ENCODE measurements around the gene NCAPH2. TPM values are rescaled to one million over a fixed set of nuclear protein-coding genes. Genes with fewer than 3 reads are reported as not detected.

NCAPH2 gene
- total RNA-seq, 2 experiments from 2014 or later, result 184 to 185 TPM

DNA sequence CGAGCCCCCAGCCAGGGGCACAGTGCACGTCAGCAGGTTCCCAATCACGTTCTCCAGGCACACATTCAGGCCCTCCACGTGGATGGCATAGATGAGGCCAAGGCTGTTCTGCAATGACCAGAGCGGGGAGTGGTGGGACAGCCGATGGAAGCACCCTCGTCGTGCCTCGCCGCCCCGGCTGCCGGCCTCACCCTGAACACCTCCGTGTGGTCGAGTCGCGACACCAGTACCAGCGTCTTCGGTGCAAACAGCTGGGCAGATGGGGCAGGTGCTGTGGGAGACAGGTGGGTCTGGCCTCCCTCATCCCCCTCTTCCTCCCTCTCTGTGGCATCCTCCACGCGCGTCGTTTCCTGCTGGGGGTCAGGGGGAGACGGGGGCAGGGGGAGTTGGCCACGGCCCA lies 40.7 kb upstream of the NCAPH2 start:
- Histone ChIP-seq H3K27me3 (ENCODE audit: control insufficient read depth in 1 of 2, insufficient read depth in 2 of 2, low read length in 2 of 2) (no peaks in the 10 kb centered on the region), H3K4me1 (ENCODE audit: insufficient read depth, low read length) (peaks cover 53% of the 10 kb centered on the region), H3K4me3 (ENCODE audit: low read length) (no peak overlapping the region), H3K36me3 (ENCODE audit: insufficient read depth, low read length) (peaks cover 72% of the 10 kb centered on the region), H3K27ac (ENCODE audit: low read depth in 1 of 2, low read length in 2 of 2) (peak overlapping the region in 1 of 2 donors; percentile 29), H3K9me3 (ENCODE audit: control insufficient read depth in 1 of 2, insufficient read depth in 1 of 2, low read length in 2 of 2) (no peaks in the 10 kb centered on the region)
- ATAC-seq (ENCODE audit: poor library complexity) (no peak), DNase-seq (no peak)
- Mint-ChIP-seq H3K27me3 (no peaks in the 10 kb centered on the region), H3K4me1 (ENCODE audit: low read depth) (peaks cover 45% of the 10 kb centered on the region), H3K4me3 (no peak overlapping the region), H3K36me3 (ENCODE audit: low read depth) (peaks cover 59% of the 10 kb centered on the region), H3K27ac (peak overlapping the region; percentile 94), H3K9me3 (no peaks in the 10 kb centered on the region)
- ChIA-PET CTCF (interaction anchor here (1.6 kb wide), 1 partner anchor 95 kb away, joined by 3 read pairs; the partner anchor contains the start of gene SYCE3), POLR2A (interaction anchor here (0.6 kb wide), 1 partner anchor 58 kb away, joined by 3 read pairs; the partner anchor contains the start of gene SCO2)
- intact Hi-C loops (cut with DNase I, micrococcal nuclease), result no loop called here
- no peak for TF ChIP-seq CTCF (IDR thresholded peaks at IDR 0.05)

- H3K27ac Mint-ChIP-seq, result peak overlapping the region; percentile 94
- H3K36me3 ChIP-seq (ENCODE audit: insufficient read depth, low read length), result peaks cover 66% of the 10 kb centered on the region
- H3K9me3 ChIP-seq (ENCODE audit: control insufficient read depth in 1 of 2, insufficient read depth in 1 of 2, low read length in 2 of 2), result no peaks in the 10 kb centered on the region
- ChIA-PET POLR2A (interaction anchor here (0.6 to 1.1 kb wide), 3 partner anchors 30 to 57 kb away, joined by 3 to 7 read pairs (median 3); partner anchors contain the start of genes LMF2, NCAPH2 and SCO2), CTCF (interaction anchor here (1.6 kb wide), 1 partner anchor 95 kb away, joined by 3 read pairs; the partner anchor contains the start of gene SYCE3)
- peak overlapping the region; percentile 82 to 92 for H3K27ac ChIP-seq (ENCODE audit: low read depth in 1 of 2, low read length in 2 of 2)
- no peak overlapping the region for H3K4me3 ChIP-seq (ENCODE audit: low read length)
- H3K36me3 Mint-ChIP-seq (ENCODE audit: low read depth), result peaks cover 56% of the 10 kb centered on the region
- H3K4me3 Mint-ChIP-seq, result no peak overlapping the region
- ATAC-seq (ENCODE audit: poor library complexity) (no peak), DNase-seq (no peak)
- intact Hi-C loops (cut with DNase I, micrococcal nuclease), result no loop called here
- H3K27me3 Mint-ChIP-seq, result no peaks in the 10 kb centered on the region
- no peaks in the 10 kb centered on the region for H3K9me3 Mint-ChIP-seq
- TF ChIP-seq CTCF (IDR thresholded peaks at IDR 0.05), result no peak
- H3K4me1 Mint-ChIP-seq (ENCODE audit: low read depth), result peaks cover 50% of the 10 kb centered on the region
- peaks cover 59% of the 10 kb centered on the region for H3K4me1 ChIP-seq (ENCODE audit: insufficient read depth, low read length)
- no peaks in the 10 kb centered on the region for H3K27me3 ChIP-seq (ENCODE audit: control insufficient read depth in 1 of 2, insufficient read depth in 2 of 2, low read length in 2 of 2)
Observed at GRCh38 chr22:50467773-50468440, 40.1 kb upstream of the NCAPH2 start.

DNA sequence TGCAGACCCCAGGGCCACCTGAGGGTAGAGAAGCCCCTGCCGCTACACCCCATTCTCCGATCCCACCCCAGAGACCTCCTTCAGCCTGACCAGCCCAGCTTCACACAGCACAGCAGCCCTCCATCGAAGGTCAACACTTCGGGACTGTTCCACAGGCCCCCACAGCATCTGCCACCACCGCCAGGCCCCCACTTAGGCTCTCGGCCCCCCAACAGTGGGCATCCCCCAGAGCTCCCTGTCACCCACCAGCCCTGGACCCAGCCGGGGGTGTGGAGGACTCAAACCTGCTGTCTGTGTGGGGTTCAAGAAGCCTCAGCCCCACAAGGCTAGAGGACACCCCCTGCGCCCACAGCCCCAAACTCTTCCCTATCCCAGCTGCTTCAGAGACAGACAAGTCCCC lies 39.4 kb upstream of the NCAPH2 start:
- ATAC-seq (ENCODE audit: poor library complexity) (no peak), DNase-seq (no peak)
- Mint-ChIP-seq H3K27me3 (no peaks in the 10 kb centered on the region), H3K36me3 (ENCODE audit: low read depth) (peaks cover 57% of the 10 kb centered on the region), H3K4me3 (peak overlapping the region; percentile 89), H3K4me1 (ENCODE audit: low read depth) (peaks cover 57% of the 10 kb centered on the region), H3K9me3 (no peaks in the 10 kb centered on the region), H3K27ac (peak overlapping the region; percentile 94)
- Histone ChIP-seq H3K4me3 (ENCODE audit: low read length) (peak overlapping the region; percentile 49), H3K27ac (ENCODE audit: low read depth in 1 of 2, low read length in 2 of 2) (peak overlapping the region; percentile 82 to 92), H3K4me1 (ENCODE audit: insufficient read depth, low read length) (peaks cover 66% of the 10 kb centered on the region), H3K36me3 (ENCODE audit: insufficient read depth, low read length) (peaks cover 59% of the 10 kb centered on the region), H3K9me3 (ENCODE audit: control insufficient read depth in 1 of 2, insufficient read depth in 1 of 2, low read length in 2 of 2) (no peaks in the 10 kb centered on the region), H3K27me3 (ENCODE audit: control insufficient read depth in 1 of 2, insufficient read depth in 2 of 2, low read length in 2 of 2) (no peaks in the 10 kb centered on the region)
- ChIA-PET CTCF (interaction anchor here (1.0 to 2.0 kb wide), 3 partner anchors 12 to 57 kb away, joined by 3 to 20 read pairs (median 4); partner anchors contain the start of genes LMF2, NCAPH2 and SCO2), POLR2A (interaction anchor here (0.6 to 3.2 kb wide), 7 partner anchors 9 to 224 kb away, joined by 3 to 33 read pairs (median 6); partner anchors contain the start of genes LMF2, NCAPH2, SCO2 and TUBGCP6)
- intact Hi-C loops (cut with DNase I, micrococcal nuclease), result no loop called here
- TF ChIP-seq CTCF (IDR thresholded peaks at IDR 0.05), result no peak
